ENCODE measurements around the gene ZNF654.
A peak's percentile ranks its signal among the peaks of the same experiment; 100 is the strongest.

ZNF654 gene

GRCh38 chr3:88084097-88084501, 25.0 kb downstream of the ZNF654 start:
- TF ChIP-seq, protein P1, sequence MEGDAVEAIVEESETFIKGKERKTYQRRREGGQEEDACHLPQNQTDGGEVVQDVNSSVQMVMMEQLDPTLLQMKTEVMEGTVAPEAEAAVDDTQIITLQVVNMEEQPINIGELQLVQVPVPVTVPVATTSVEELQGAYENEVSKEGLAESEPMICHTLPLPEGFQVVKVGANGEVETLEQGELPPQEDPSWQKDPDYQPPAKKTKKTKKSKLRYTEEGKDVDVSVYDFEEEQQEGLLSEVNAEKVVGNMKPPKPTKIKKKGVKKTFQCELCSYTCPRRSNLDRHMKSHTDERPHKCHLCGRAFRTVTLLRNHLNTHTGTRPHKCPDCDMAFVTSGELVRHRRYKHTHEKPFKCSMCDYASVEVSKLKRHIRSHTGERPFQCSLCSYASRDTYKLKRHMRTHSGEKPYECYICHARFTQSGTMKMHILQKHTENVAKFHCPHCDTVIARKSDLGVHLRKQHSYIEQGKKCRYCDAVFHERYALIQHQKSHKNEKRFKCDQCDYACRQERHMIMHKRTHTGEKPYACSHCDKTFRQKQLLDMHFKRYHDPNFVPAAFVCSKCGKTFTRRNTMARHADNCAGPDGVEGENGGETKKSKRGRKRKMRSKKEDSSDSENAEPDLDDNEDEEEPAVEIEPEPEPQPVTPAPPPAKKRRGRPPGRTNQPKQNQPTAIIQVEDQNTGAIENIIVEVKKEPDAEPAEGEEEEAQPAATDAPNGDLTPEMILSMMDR (IDR thresholded peaks at IDR 0.05; ENCODE audit: insufficient read depth, low read depth, low read length, missing control alignments): no peak
- no peak for DNase-seq (ENCODE audit: low read depth)
- H3K4me3 ChIP-seq (ENCODE audit: low read length): no peak overlapping the region

DNA sequence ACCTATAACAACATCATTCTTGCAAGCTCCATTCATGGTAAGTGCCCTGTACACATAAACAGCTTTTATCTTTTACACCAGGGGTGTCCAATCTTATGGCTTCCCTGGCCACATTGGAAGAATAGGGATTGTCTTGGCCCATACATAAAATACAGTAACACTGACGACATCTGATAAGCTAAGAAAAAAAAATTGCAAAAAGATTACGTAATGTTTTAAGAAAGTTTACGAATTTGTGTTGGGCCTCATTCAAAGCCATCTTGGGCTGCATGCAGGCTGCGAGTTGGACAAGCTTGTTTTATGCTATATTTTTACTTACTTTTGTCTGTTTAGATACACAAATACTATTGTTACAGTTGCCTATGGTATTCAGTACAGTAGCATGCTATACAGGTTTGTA, 31.6 kb downstream of the ZNF654 start:
- no peak overlapping the region for H3K4me3 ChIP-seq (ENCODE audit: low read length)
- TF ChIP-seq, protein P1 (IDR thresholded peaks at IDR 0.05; ENCODE audit: insufficient read depth, low read depth, low read length, missing control alignments): no peak
- DNase-seq (ENCODE audit: low read depth): peak; percentile 4

DNA sequence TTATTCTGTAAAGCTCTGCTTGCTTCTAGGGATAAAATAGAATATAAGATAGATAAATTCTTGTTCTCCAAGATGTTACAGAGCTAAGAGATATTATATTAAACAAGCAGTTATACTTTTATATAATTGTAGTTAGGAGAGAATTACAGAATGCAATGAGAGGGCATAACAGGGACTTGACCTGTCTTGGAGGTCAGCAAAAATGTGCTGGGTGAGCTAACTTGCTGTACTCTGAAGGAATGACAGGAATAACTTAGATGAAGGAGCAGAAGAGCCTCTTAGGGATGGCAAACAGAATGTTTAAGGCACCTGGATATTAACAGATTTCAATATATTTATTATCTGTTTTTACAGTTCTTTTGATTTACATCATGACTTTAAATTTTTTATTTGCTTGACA, 33.2 kb downstream of the ZNF654 start:
- no peak for DNase-seq (ENCODE audit: low read depth)
- H3K4me3 ChIP-seq (ENCODE audit: low read length): no peak overlapping the region
- TF ChIP-seq, protein P1 (IDR thresholded peaks at IDR 0.05; ENCODE audit: insufficient read depth, low read depth, low read length, missing control alignments): no peak

GRCh38 chr3:88093266-88093665, 34.2 kb downstream of the ZNF654 start:
- no peak overlapping the region for H3K4me3 ChIP-seq (ENCODE audit: low read length)
- TF ChIP-seq, protein P1 (IDR thresholded peaks at IDR 0.05; ENCODE audit: insufficient read depth, low read depth, low read length, missing control alignments): no peak
- peak; percentile 10 for DNase-seq (ENCODE audit: low read depth)

- TF ChIP-seq, protein P1 (IDR thresholded peaks at IDR 0.05; ENCODE audit: insufficient read depth, low read depth, low read length, missing control alignments): no peak
- DNase-seq (ENCODE audit: low read depth): no peak
- no peak overlapping the region for H3K4me3 ChIP-seq (ENCODE audit: low read length)
These were observed 42.1 kb downstream of the ZNF654 start for GRCh38 chr3:88101142-88101541.

GRCh38 chr3:88105325-88105724, 46.3 kb downstream of the ZNF654 start:
- no peak overlapping the region for H3K4me3 ChIP-seq (ENCODE audit: low read length)
- DNase-seq (ENCODE audit: low read depth): no peak
- TF ChIP-seq, protein P1 (IDR thresholded peaks at IDR 0.05; ENCODE audit: insufficient read depth, low read depth, low read length, missing control alignments): no peak

DNA sequence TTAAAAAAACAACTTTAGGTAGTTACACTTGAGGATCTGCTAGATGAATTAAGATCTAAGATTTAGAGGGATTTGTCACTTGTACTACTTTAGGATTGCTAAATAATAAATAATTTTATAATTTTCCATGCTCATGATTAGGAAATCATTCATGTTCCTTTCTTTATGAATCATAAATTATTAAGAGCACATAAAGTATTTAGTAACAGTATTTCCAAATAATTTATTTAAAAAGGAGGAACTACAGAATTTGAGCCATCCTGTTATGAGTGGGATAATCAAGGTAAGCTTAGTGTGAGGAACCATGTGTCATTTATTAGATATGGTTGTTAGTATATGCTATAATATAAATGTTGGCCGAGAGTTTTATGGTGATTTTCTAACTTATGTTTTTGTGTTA, 53.2 kb downstream of the ZNF654 start:
- TF ChIP-seq, protein P1 (IDR thresholded peaks at IDR 0.05; ENCODE audit: insufficient read depth, low read depth, low read length, missing control alignments): no peak
- no peak overlapping the region for H3K4me3 ChIP-seq (ENCODE audit: low read length)
- peak; percentile 6 for DNase-seq (ENCODE audit: low read depth)
